ENCODE measurements around the gene NPBWR2.

NPBWR2 gene

DNA sequence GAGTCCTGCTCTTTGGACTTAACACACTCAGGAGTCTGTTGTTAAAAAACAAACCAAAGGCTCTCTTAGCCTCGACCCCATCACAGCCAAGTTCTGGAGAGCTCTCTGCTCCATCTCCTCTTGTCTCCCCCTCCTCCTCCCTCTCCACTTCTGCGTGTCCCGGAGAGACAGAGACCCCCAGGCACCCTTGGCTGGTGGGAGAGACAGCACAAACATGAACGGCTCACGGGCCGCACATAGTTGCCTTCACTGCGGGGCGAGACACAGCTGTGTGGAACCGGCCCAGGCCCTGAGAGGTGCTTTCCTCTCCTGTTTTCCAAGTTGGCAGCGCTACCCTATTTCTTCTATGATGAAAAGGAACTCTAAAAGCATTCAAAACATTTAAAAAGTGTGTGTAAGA, 33.6 kb upstream of the NPBWR2 start:
- TF ChIP-seq FOXP2 (optimal IDR thresholded peaks at IDR 0.05; ENCODE audit: borderline replicate concordance, extremely low read depth, extremely low read length, insufficient read depth) (no peak), SIN3A (IDR thresholded peaks at IDR 0.05; ENCODE audit: borderline replicate concordance, insufficient read depth, low read length) (no peak), TAF1 (IDR thresholded peaks at IDR 0.05; ENCODE audit: borderline replicate concordance, insufficient read depth, low read length) (no peak), POLR2AphosphoS5 (IDR thresholded peaks at IDR 0.05; ENCODE audit: low read depth, low read length) (no peak)
- TF ChIP-seq, protein P1, sequence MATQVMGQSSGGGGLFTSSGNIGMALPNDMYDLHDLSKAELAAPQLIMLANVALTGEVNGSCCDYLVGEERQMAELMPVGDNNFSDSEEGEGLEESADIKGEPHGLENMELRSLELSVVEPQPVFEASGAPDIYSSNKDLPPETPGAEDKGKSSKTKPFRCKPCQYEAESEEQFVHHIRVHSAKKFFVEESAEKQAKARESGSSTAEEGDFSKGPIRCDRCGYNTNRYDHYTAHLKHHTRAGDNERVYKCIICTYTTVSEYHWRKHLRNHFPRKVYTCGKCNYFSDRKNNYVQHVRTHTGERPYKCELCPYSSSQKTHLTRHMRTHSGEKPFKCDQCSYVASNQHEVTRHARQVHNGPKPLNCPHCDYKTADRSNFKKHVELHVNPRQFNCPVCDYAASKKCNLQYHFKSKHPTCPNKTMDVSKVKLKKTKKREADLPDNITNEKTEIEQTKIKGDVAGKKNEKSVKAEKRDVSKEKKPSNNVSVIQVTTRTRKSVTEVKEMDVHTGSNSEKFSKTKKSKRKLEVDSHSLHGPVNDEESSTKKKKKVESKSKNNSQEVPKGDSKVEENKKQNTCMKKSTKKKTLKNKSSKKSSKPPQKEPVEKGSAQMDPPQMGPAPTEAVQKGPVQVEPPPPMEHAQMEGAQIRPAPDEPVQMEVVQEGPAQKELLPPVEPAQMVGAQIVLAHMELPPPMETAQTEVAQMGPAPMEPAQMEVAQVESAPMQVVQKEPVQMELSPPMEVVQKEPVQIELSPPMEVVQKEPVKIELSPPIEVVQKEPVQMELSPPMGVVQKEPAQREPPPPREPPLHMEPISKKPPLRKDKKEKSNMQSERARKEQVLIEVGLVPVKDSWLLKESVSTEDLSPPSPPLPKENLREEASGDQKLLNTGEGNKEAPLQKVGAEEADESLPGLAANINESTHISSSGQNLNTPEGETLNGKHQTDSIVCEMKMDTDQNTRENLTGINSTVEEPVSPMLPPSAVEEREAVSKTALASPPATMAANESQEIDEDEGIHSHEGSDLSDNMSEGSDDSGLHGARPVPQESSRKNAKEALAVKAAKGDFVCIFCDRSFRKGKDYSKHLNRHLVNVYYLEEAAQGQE (IDR thresholded peaks at IDR 0.05; ENCODE audit: insufficient read depth in 1 of 2, low read depth in 2 of 2, low read length in 2 of 2) = no peak

DNA sequence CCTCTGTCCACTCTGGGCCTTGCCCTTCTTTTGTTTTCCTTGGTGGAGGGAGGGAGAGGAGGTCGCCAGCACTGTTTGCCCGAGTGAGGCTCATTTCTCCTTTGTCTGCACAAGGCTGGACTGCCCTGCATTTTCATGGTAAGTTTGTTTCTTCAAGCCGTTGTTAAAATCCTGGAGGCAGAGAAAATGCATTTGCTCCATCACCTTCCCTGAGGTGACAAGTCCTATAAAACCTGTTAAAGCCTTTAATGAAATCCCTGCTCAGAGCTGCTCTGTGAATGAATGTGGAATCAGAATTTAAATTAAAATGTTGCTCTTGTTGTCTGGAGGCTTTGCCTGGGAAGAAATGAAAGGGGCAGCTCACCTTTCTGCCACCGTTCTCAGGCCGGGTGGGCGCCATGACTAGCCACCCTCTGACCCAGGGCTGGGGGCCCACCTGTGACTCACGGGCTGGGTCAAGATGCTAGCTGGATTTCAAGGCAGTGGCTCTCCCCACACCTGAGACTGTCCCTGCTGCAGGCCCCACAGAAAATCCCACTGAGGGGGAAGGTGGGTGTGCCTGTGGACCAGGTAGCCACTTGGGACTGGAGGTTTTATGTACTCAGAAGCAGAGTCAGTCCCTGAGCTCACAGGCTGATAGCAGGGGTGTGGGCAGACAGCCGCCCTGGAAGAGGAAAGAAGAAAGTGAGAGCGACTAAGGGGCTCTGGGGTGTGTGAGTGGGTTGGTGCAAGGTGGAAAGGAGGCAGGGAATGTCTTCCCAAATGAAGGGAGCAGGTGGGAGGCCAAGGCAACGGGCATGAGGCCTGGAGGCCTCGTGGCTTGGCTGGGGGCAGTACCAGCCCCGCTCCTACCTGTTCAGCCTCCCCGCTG, 32.9 kb upstream of the NPBWR2 start:
- TF ChIP-seq TAF1 (IDR thresholded peaks at IDR 0.05; ENCODE audit: borderline replicate concordance, insufficient read depth, low read length) (no peak), FOXP2 (optimal IDR thresholded peaks at IDR 0.05; ENCODE audit: borderline replicate concordance, extremely low read depth, extremely low read length, insufficient read depth) (no peak), POLR2AphosphoS5 (IDR thresholded peaks at IDR 0.05; ENCODE audit: low read depth, low read length) (no peak)

DNA sequence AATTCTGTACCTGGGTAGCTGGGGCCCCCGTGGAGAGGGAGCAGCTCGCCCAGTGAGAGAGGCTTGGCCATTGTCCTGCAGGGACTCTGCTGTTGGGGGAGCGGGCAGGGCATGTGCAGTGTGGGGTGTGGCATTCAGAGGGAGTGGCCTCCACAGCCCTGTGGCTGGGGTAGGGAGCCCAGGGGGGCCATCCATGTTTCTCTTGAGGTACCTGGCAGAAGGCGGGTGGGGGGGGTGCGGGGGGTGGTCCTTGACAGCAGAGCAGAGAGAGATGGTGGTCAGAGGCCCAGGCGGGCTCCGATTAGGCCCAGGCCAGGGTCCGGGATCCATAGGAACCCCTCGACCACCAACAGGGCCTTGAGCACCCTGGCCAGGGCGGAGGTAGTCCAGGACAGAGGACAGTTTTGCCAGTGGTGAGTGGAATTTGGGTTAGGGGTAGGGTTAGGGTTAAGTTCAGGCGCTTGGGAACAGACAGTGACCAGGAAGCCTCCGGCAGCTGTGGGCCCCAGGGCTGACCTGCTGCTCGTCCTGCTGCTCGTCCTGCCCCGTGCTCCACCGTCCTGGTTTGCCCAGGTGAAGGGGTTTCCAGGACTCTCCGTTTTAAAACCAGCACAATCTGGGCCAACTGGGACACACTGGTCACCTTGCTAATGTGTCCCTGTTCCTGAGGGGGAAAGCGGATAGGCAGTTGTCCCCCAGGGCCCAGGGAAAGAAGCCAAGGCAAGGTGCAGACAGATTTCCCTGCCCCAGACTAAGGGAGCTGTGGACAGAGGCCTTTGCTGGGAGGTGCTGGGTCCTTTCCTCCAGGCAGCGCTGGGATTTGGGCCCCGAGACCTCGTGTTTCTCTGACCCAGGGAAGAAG, 32.1 kb upstream of the NPBWR2 start:
- TF ChIP-seq TAF1 (IDR thresholded peaks at IDR 0.05; ENCODE audit: borderline replicate concordance, insufficient read depth, low read length) = no peak
- no peak for TF ChIP-seq FOXP2 (optimal IDR thresholded peaks at IDR 0.05; ENCODE audit: borderline replicate concordance, extremely low read depth, extremely low read length, insufficient read depth)
- TF ChIP-seq POLR2AphosphoS5 (IDR thresholded peaks at IDR 0.05; ENCODE audit: low read depth, low read length) = no peak
- TF ChIP-seq, protein P1 (IDR thresholded peaks at IDR 0.05; ENCODE audit: insufficient read depth in 1 of 2, low read depth in 2 of 2, low read length in 2 of 2) = no peak
- no peak for TF ChIP-seq SIN3A (IDR thresholded peaks at IDR 0.05; ENCODE audit: borderline replicate concordance, insufficient read depth, low read length)

DNA sequence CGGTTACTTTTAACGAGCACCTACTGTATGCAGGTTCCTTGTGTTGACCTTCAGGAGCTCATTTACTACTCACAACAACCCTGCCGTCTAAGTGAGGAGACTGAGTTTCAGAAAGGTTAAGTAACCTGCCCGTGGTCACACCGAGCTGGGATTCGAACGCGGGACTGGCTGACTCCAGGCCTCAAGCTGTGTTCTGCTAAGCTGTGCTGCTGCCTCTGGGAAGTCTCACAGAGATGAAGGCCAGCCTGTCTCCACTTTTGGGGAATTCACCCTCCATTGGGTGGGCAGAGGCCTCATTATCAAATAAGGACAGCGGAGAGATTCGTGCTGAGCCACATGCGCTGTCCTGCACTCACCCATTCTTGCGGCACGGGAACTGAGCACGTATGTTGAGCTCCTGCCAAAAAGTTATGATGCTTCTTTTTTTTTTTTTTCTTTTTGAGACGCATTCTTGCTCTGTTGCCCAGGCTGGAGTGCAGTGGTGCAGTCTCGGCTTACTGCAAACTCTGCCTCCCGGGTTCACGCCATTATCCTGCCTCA, 31.0 kb upstream of the NPBWR2 start:
- TF ChIP-seq TAF1 (IDR thresholded peaks at IDR 0.05; ENCODE audit: borderline replicate concordance, insufficient read depth, low read length) (no peak), SIN3A (IDR thresholded peaks at IDR 0.05; ENCODE audit: borderline replicate concordance, insufficient read depth, low read length) (no peak)
- TF ChIP-seq, protein P1 (IDR thresholded peaks at IDR 0.05; ENCODE audit: insufficient read depth in 1 of 2, low read depth in 2 of 2, low read length in 2 of 2) = no peak

DNA sequence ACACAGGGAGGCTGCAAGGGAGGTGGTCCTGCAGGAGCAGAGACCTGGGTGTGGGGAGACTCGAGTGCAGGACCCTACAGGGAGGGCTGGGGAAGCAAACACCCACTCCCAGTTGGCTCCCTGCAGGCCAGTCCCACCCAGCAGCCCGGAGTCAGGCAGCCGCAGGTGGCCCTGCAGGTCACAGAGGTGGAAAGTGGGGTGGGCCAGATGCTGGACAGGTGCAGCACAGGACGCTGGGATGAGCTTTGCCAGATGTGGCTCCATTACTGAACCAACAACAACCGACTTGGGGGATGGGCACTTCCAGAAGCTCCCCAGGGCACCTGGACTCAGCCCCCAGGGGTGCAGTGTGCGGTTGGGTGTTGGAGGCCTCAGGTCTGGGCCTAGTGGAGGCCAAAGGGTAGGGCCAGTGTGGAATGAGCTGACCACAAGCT, 30.2 kb upstream of the NPBWR2 start:
- TF ChIP-seq FOXP2 (optimal IDR thresholded peaks at IDR 0.05; ENCODE audit: borderline replicate concordance, extremely low read depth, extremely low read length, insufficient read depth) (no peak), TAF1 (IDR thresholded peaks at IDR 0.05; ENCODE audit: borderline replicate concordance, insufficient read depth, low read length) (no peak), POLR2AphosphoS5 (IDR thresholded peaks at IDR 0.05; ENCODE audit: low read depth, low read length) (no peak), SIN3A (IDR thresholded peaks at IDR 0.05; ENCODE audit: borderline replicate concordance, insufficient read depth, low read length) (no peak)
- TF ChIP-seq, protein P1 (IDR thresholded peaks at IDR 0.05; ENCODE audit: insufficient read depth in 1 of 2, low read depth in 2 of 2, low read length in 2 of 2) = no peak
